Right atrium auricular region (tissue), 2 donors: ENCODE results near the gene DYNC2I2. TPM values are rescaled to one million over a fixed set of nuclear protein-coding genes. Genes with fewer than 3 reads are reported as not detected.

Source experiments
- DNase-seq: peaks from one replicate; pipeline ENCODE4 v3.0.0-alpha.2; 2019; ENCODE audit warnings: low spot score
- H3K27ac ChIP-seq, 2 donors: fragments of 200-600 bp; sonication (generic); 1 replicate in 1 of 2; 2 replicates in 1 of 2; pipeline ENCODE4 v1.5.1; 2016 to 2019
- H3K27me3 ChIP-seq, 2 donors: fragments of 200-600 bp; sonication (generic); one replicate each; pipeline versions ENCODE4 v1.5.1 to v1.6.0; 2017 to 2019
- H3K36me3 ChIP-seq: fragments of 200-600 bp; sonication (generic); one replicate; pipeline ENCODE4 v1.5.1; 2016
- H3K4me1 ChIP-seq, 2 donors: fragments of 200-600 bp; sonication (generic); one replicate each; pipeline versions ENCODE4 v1.5.1 to v1.6.0; 2017 to 2019
- H3K4me3 ChIP-seq, 2 donors: fragments of 200-600 bp; sonication (generic); 1 replicate in 1 of 2; 2 replicates in 1 of 2; pipeline ENCODE4 v1.5.1; 2017 to 2019; ENCODE audit warnings: mild to moderate bottlenecking in 1 of 2, moderate library complexity in 1 of 2
- H3K9me3 ChIP-seq, 2 donors: fragments of 200-600 bp; sonication (generic); one replicate each; pipeline ENCODE4 v1.5.1; 2019
- CTCF ChIP-seq, 2 donors: fragments of 200-600 bp; sonication (generic); IDR thresholded peaks; one replicate each; pipeline ENCODE4 v1.5.1; 2019; ENCODE audit warnings: antibody characterized with exemption in 2 of 2
- total RNA-seq, 2 donors: library from RNA; depleted of rRNA; stranded (reverse); fragments of >200 nt; gene quantifications; one replicate each; pipeline ENCODE4 v1.1.0, GENCODE V29; 2016

Gene DYNC2I2
- total RNA-seq, 2 donors from 2014 or later: 23.1 to 33.1 TPM

- TF ChIP-seq CTCF (IDR thresholded peaks at IDR 0.05): no peak
- no peak for DNase-seq
- Histone ChIP-seq H3K4me3 (no peak overlapping the region), H3K36me3 (peaks cover 100% of the 10 kb centered on the region), H3K9me3 (no peaks in the 10 kb centered on the region), H3K27ac (no peak overlapping the region), H3K4me1 (peaks cover 0 to 17% of the 10 kb centered on the region in 2 donors), H3K27me3 (no peaks in the 10 kb centered on the region)
Measured at GRCh38 chr9:128624566-128624965, 32.1 kb downstream of the DYNC2I2 start.

- TF ChIP-seq CTCF (IDR thresholded peaks at IDR 0.05): no peak
- DNase-seq: no peak
- peaks cover 100% of the 10 kb centered on the region for H3K36me3 ChIP-seq
Measured at GRCh38 chr9:128621730-128622455, 34.8 kb downstream of the DYNC2I2 start.

GRCh38 chr9:128619779-128620178 is 36.9 kb downstream of the DYNC2I2 start:
- Histone ChIP-seq H3K4me1 (no peaks in the 10 kb centered on the region), H3K4me3 (no peak overlapping the region), H3K27me3 (no peaks in the 10 kb centered on the region), H3K36me3 (peaks cover 100% of the 10 kb centered on the region), H3K9me3 (no peaks in the 10 kb centered on the region), H3K27ac (no peak overlapping the region)
- DNase-seq: no peak
- no peak for TF ChIP-seq CTCF (IDR thresholded peaks at IDR 0.05)

More at GRCh38 chr9:128621730-128622455, 34.8 kb downstream of the DYNC2I2 start:
- no peak overlapping the region for H3K4me3 ChIP-seq
- no peaks in the 10 kb centered on the region for H3K27me3 ChIP-seq
- no peak overlapping the region for H3K27ac ChIP-seq
- H3K9me3 ChIP-seq: no peaks in the 10 kb centered on the region
- H3K4me1 ChIP-seq: no peaks in the 10 kb centered on the region

- no peak overlapping the region for H3K27ac ChIP-seq
Measured at GRCh38 chr9:128619127-128619526, 37.5 kb downstream of the DYNC2I2 start.

GRCh38 chr9:128617943-128618342 is 38.7 kb downstream of the DYNC2I2 start:
- no peak for DNase-seq
- no peaks in the 10 kb centered on the region for H3K27me3 ChIP-seq
- no peaks in the 10 kb centered on the region for H3K4me1 ChIP-seq
- H3K36me3 ChIP-seq: peaks cover 100% of the 10 kb centered on the region
- no peak overlapping the region for H3K4me3 ChIP-seq
- H3K9me3 ChIP-seq: no peaks in the 10 kb centered on the region
- TF ChIP-seq CTCF (IDR thresholded peaks at IDR 0.05): no peak
- no peak overlapping the region for H3K27ac ChIP-seq

More at GRCh38 chr9:128619127-128619526, 37.5 kb downstream of the DYNC2I2 start:
- TF ChIP-seq CTCF (IDR thresholded peaks at IDR 0.05): no peak
- H3K4me3 ChIP-seq: no peak overlapping the region
- H3K27me3 ChIP-seq: no peaks in the 10 kb centered on the region
- no peaks in the 10 kb centered on the region for H3K4me1 ChIP-seq
- no peak for DNase-seq
- peaks cover 100% of the 10 kb centered on the region for H3K36me3 ChIP-seq
- H3K9me3 ChIP-seq: no peaks in the 10 kb centered on the region

- H3K4me1 ChIP-seq: no peaks in the 10 kb centered on the region
- H3K9me3 ChIP-seq: no peaks in the 10 kb centered on the region
Measured at GRCh38 chr9:128615571-128615970, 41.1 kb downstream of the DYNC2I2 start.

More at GRCh38 chr9:128615571-128615970, 41.1 kb downstream of the DYNC2I2 start:
- TF ChIP-seq CTCF (IDR thresholded peaks at IDR 0.05): no peak
- Histone ChIP-seq H3K4me3 (no peak overlapping the region), H3K27me3 (no peaks in the 10 kb centered on the region), H3K36me3 (peaks cover 100% of the 10 kb centered on the region), H3K27ac (no peak overlapping the region)
- DNase-seq: no peak
